HepG2 (cell line): ENCODE results near the gene PDE3A. TPM values are rescaled to one million over a fixed set of nuclear protein-coding genes. Genes with fewer than 3 reads are reported as not detected.
A peak's percentile ranks its signal among the peaks of the same experiment; 100 is the strongest.

ENCODE experiments used
- ATAC-seq: fragments of 200-7000 bp; cut with Tn5 transposase; 3 replicates; pipeline ENCODE4 v1.9.1; 2020; ENCODE audit warnings: mild to moderate bottlenecking, moderate library complexity
- BruUV-seq: library from RNA; stranded (reverse); fragments of 400-500 nt; replicated peaks from 2 replicates; lab custom pipeline; 2021; lab: Mats Ljungman, UMichigan
- CTCF ChIA-PET: fragments of 300-600 bp; formaldehyde crosslinking; extraction: SDS; loops from one replicate; lab custom pipeline; 2021; ENCODE audit warnings: low total read pairs, inconsistent platforms, low intra/inter-chr PET ratio; lab: Yijun Ruan, JAX
- POLR2A ChIA-PET: fragments of 350-600 bp; sonication (Branson Sonifier 250); formaldehyde crosslinking; loops from one replicate; lab custom pipeline; 2020; ENCODE audit warnings: antibody characterized with exemption, inconsistent platforms; lab: Yijun Ruan, JAX
- DNase-seq: peaks from one replicate; pipeline ENCODE4 v3.0.0-alpha.2; 2015; ENCODE audit warnings: low spot score
- FAIRE-seq: peaks from 3 replicates; lab custom pipeline; 2011; peaks lifted over from hg19 to GRCh38; lab: Jason Lieb, UNC
- H2AFZ ChIP-seq: one replicate; pipeline ENCODE4 v1.6.1; 2011; ENCODE audit warnings: low read length, inconsistent platforms
- H3K27ac ChIP-seq: fragments of 300-600 bp; 3 replicates; pipeline ENCODE4 v1.8.0; 2011; ENCODE audit warnings: mixed run types, mild to moderate bottlenecking, mixed read lengths, low read length, inconsistent platforms; ENCODE audit not compliant: insufficient read depth; ENCODE audit errors: extremely low read length
- H3K27me3 ChIP-seq, 2 experiments: fragments of 200-600 bp in 1 of 2; 2 replicates in 1 of 2; 3 replicates in 1 of 2; pipeline versions ENCODE4 v1.6.0 to v1.8.0; 2011; ENCODE audit warnings: low read length in 2 of 2, mild to moderate bottlenecking in 2 of 2, moderate library complexity in 2 of 2, inconsistent platforms in 1 of 2; ENCODE audit not compliant: insufficient read depth in 2 of 2, control insufficient read depth in 1 of 2
- H3K36me3 ChIP-seq, 2 experiments: fragments of 200-600 bp in 1 of 2; replicated peaks in 1 of 2; 2 replicates in 1 of 2; 3 replicates in 1 of 2; pipeline versions ENCODE4 v1.5.1 to v1.8.0; 2011; ENCODE audit warnings: low read length in 2 of 2, inconsistent platforms in 1 of 2; ENCODE audit not compliant: insufficient read depth in 2 of 2, control insufficient read depth in 1 of 2
- H3K4me1 ChIP-seq: 2 replicates; pipeline ENCODE4 v1.5.1; 2012; ENCODE audit warnings: low read length, inconsistent platforms; ENCODE audit not compliant: insufficient read depth
- H3K4me2 ChIP-seq: 2 replicates; pipeline ENCODE4 v1.6.0; 2011; ENCODE audit warnings: low read depth, low read length, inconsistent platforms
- H3K4me3 ChIP-seq, 3 experiments: fragments of 200-600 bp in 1 of 3; sonication (generic), shearing (Covaris generic) in 1 of 3; replicated peaks in 1 of 3; 2 replicates each; pipeline ENCODE4 v1.5.1; 2011 to 2016; ENCODE audit warnings: low read length in 3 of 3, inconsistent platforms in 2 of 3, low read depth in 2 of 3, mild to moderate bottlenecking in 2 of 3, control low read depth in 1 of 3, mixed read lengths in 1 of 3; ENCODE audit not compliant: insufficient read depth in 1 of 3
- H3K79me2 ChIP-seq: one replicate; pipeline ENCODE4 v1.6.1; 2011; ENCODE audit warnings: low read length, inconsistent platforms; ENCODE audit not compliant: insufficient read depth
- H3K9ac ChIP-seq: 2 replicates; pipeline ENCODE4 v1.6.0; 2011; ENCODE audit warnings: mild to moderate bottlenecking, low read depth, low read length, inconsistent platforms; ENCODE audit not compliant: insufficient read depth
- H3K9me3 ChIP-seq: 2 replicates; pipeline ENCODE4 v1.5.1; 2012; ENCODE audit warnings: mild to moderate bottlenecking, low read length
- H4K20me1 ChIP-seq: 2 replicates; pipeline ENCODE4 v1.6.0; 2011; ENCODE audit warnings: inconsistent platforms, mild to moderate bottlenecking, low read length, moderate library complexity; ENCODE audit not compliant: insufficient read depth
- EHMT2 ChIP-seq: fragments of 200-600 bp; sonication (generic); IDR thresholded peaks from 2 replicates; pipeline ENCODE4 v1.7.0; 2017; ENCODE audit warnings: antibody characterized with exemption, low read depth, low read length, borderline replicate concordance
- LRRFIP1 ChIP-seq: sonication (generic); formaldehyde crosslinking; conservative IDR thresholded peaks from 2 replicates; pipeline ENCODE4 v1.4.0; 2020; ENCODE audit warnings: missing genetic modification reagents
- MAFK ChIP-seq, 2 experiments: IDR thresholded peaks in 1 of 2; conservative IDR thresholded peaks in 1 of 2; 2 replicates each; pipeline ENCODE4 v1.6.1; 2011; ENCODE audit warnings: improper control_type of control experiment in 2 of 2, low read length in 2 of 2
- NR1H2 ChIP-seq: sonication (generic); formaldehyde crosslinking; IDR thresholded peaks from 2 replicates; pipeline ENCODE4 v1.8.1; 2022; ENCODE audit warnings: low read depth, missing genetic modification reagents, borderline replicate concordance
- RFX1 ChIP-seq: fragments of 450-650 bp; IDR thresholded peaks from 2 replicates; pipeline ENCODE4 v1.6.1; 2017
- ZNF543 ChIP-seq: sonication (generic); formaldehyde crosslinking; IDR thresholded peaks from 2 replicates; pipeline ENCODE4 v1.4.0; 2020; ENCODE audit warnings: mild to moderate bottlenecking, missing genetic modification reagents
- ZNF570 ChIP-seq: sonication (generic); formaldehyde crosslinking; IDR thresholded peaks from 2 replicates; pipeline ENCODE4 v1.4.0; 2020; ENCODE audit warnings: mild to moderate bottlenecking, missing genetic modification reagents, borderline replicate concordance
- ZNF720 ChIP-seq: sonication (generic); formaldehyde crosslinking; IDR thresholded peaks from 2 replicates; pipeline ENCODE4 v1.4.0; 2020; ENCODE audit warnings: missing genetic modification reagents
- WGBS: methylation state at CpG from one replicate; pipeline ENCODE4 v1.1.6; 2017; ENCODE audit warnings: low lambda C conversion rate; 5-methylcytosine and 5-hydroxymethylcytosine counted together
- in situ Hi-C: cut with HindIII; loops from 2 replicates; pipeline ENCODE4 v1.10.0; 2017; ENCODE audit warnings: low pct_unique_long_range_greater_than_20kb; ENCODE audit not compliant: extremely low pct_ligation_motif_present
- intact Hi-C: fragments of 100-400 bp; cut with micrococcal nuclease; formaldehyde crosslinking; loops from one replicate; pipeline ENCODE4 v1.10.0; 2022; ENCODE audit not compliant: unreplicated experiment
- polyA plus RNA-seq, 8 experiments: library from polyadenylated mRNA; depleted of rRNA in 3 of 8; stranded (reverse) in 7 of 8; unstranded in 1 of 8; fragments of >200 nt; fragmentation: Illumina TruSeq in 4 of 8; extraction: Trizol in 4 of 8; gene quantifications; 2 replicates each; pipeline versions ENCODE4 v1.2.1 to v1.2.3, GENCODE V29; 2011 to 2016; ENCODE audit warnings: low read depth in 4 of 8, missing spikeins in 1 of 8, mixed read lengths in 1 of 8; ENCODE audit not compliant: insufficient read depth in 1 of 8
- total RNA-seq, 5 experiments: library from RNA; depleted of rRNA; stranded (reverse); fragments of >200 nt; fragmentation: Illumina TruSeq; extraction: Trizol; gene quantifications; 2 replicates each; pipeline ENCODE4 v1.2.3, GENCODE V29; 2016; ENCODE audit warnings: low read depth in 1 of 5

The PDE3A gene
- total and polyA plus RNA-seq, 2 of the 13 experiments (the other 11 are each of a cell fraction or from before 2014, with no cell fraction given), result 0.77 to 1.5 TPM

- TF ChIP-seq ZNF543 (CRISPR knock-in tag) (no peak), LRRFIP1 (CRISPR knock-in tag) (no peak), ZNF720 (no peak), EHMT2 (no peak), MAFK (conservative IDR thresholded peaks at IDR 0.05 in 1 of 2, IDR thresholded peaks at IDR 0.05 in 1 of 2; ENCODE audit: low read length in 2 of 2) (peak; percentile 56 to 64), NR1H2 (CRISPR knock-in tag) (no peak)
Observed at GRCh38 chr12:20450591-20451180, 82.3 kb downstream of the PDE3A start (continued).

- TF ChIP-seq RFX1 (no peak), ZNF570 (CRISPR knock-in tag) (no peak)
- Histone ChIP-seq H2AFZ (no peak overlapping the region), H3K4me1 (no peaks in the 10 kb centered on the region), H3K4me2 (no peak overlapping the region), H3K4me3 (no peak overlapping the region), H3K27ac (no peak overlapping the region), H3K79me2 (no peaks in the 10 kb centered on the region), H3K9me3 (no peaks in the 10 kb centered on the region), H3K27me3 (no peaks in the 10 kb centered on the region), H3K9ac (no peak overlapping the region), H3K36me3 (no peaks in the 10 kb centered on the region), H4K20me1 (no peaks in the 10 kb centered on the region)
- WGBS, result 58% methylated on average over 3 of the region's 3 CpGs
- POLR2A ChIA-PET, result no interaction called here
- CTCF ChIA-PET, result no interaction called here
- no peak for ATAC-seq
- intact Hi-C loops, result no loop called here
- no TSS peak for BruUV-seq
- no peak for DNase-seq
- in situ Hi-C loops, result loop anchor here (25.0 kb wide), 1 partner anchor 361 kb away; the partner anchor contains the start of gene SLCO1B3
- no peak for FAIRE-seq
Observed at GRCh38 chr12:20451761-20452160, 83.4 kb downstream of the PDE3A start.
